HG03432 (cell line): ENCODE results near the gene ZNF814.
"Not testable (repeated sequence)": the region's sequence is repeated elsewhere in the genome, so short reads cannot be mapped to it uniquely, and the experiment has no call there.

Experiments used
- ATAC-seq: cut with Tn5 transposase; IDR thresholded peaks from one replicate; pipeline ENCODE4 v1.9.1; 2021; ENCODE audit warnings: mild to moderate bottlenecking, moderate library complexity; ENCODE audit not compliant: unreplicated experiment

ZNF814 gene

DNA sequence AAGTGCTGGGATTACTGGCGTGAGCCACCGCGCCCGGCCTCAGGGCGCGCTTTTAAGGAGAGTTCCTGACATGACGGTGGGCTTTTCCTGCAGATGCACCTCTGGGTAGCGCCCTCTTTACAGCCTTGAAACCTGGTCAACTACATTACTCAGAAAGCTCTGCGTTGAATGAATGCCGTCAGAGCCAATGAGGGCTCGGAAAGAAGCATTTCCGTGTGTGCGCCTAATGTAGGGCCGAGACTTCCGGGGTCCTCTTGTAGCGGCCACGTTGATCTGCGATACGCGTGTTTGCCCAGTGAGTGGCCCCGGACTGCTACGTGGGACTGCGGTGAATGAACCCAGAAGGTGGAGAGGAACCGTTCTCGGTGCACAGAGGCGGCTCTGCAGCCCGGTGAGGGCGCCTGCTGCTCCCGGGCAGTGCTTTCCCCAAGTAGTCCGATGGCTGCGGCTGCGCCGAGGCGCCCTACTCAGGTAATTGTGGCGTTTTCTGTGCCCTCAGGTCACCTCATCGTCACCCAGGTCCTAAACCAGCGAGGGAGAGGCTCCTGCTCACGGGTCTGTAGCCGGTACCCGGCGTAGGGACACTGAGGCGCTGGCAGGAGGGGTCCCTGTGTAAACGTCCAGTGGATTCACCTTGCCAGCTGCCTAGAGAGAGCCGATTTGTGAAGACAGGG lies 69.2 kb downstream of the ZNF814 start:
- peak; percentile 82 for ATAC-seq

DNA sequence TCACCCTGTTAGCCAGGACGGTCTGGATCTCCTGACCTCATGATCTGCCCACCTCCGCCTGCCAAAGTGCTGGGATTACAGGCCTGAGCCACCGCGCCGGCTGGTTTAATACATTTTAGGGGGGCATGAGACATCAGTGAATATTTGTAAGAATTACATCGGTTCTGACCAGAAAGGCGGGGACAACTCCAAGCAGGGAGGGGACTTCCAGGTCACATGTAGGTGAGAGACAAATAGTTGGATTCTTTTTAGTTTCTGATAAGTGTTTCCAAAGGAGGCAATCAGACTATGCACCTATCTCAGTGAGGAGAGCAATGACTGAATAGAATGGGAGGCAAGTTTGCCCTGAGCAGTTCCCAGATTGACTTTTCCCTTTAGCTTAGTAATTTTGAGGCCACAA lies 70.5 kb downstream of the ZNF814 start:
- no peak for ATAC-seq

DNA sequence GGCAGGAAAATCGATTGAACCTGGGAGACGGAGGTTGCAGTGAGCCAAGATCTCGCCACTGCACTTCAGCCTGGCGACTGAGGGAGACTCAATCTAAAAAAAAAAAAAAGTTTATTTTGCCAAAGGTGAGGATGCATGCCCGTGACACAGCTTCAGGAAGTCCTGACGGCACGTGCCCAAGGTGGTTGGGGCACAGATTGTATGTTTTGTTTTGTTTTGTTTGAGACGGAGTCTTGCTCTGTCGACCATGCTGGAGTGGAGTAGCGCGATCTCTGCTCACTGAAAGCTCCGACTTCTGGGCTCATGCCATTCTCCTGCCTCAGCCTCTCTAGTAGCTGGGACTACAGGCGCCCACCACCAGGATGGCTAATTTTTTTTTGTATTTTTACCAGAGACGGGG lies 70.9 kb downstream of the ZNF814 start:
- no peak for ATAC-seq

- ATAC-seq = no peak
These were observed 72.2 kb downstream of the ZNF814 start for GRCh38 chr19:57816652-57817051.

GRCh38 chr19:57815247-57816075 lies 73.4 kb downstream of the ZNF814 start:
- ATAC-seq = no peak

DNA sequence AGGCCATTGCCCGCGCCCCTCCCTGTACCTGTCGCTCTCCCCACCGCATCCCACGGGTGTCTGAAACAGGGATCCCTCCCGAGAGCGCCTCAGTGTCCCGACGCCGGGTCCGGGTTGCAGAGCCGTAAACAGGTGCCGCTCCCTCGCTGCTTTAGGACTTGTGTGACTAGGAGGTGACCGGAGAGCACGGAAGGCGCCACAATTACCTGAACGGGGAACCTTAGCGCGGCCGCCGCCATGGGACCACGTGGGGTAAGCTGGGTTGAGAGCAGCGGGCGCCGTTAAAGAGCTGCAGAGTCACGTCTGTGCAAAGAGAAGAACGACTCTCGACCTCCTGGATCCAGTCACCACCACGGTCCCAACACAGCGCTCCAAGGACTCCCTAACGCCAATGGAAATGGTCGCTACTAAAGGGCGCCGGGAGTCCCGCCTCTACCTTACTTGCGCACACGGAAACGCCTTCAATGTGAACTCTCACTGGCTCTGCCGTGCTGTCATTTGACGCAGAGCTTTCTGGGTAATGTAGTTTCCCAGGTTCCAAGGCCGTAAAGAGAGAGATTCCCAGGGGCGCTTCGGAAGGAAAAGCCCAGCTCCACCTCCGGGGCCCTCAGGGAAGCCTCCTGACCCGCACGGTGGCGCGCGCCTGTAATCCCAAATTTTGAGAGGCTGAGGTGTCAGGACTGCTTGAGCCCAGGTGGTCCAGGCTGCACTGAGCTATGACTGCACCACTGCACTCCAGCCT lies 74.2 kb downstream of the ZNF814 start, which contains the start of gene ZNF552:
Gene ZNF552, minus strand, starts transcription at position 409 of the 742 bp plus-strand sequence. Its CDS starts 170 bp downstream, at position 239.
- peak; percentile 73 for ATAC-seq

DNA sequence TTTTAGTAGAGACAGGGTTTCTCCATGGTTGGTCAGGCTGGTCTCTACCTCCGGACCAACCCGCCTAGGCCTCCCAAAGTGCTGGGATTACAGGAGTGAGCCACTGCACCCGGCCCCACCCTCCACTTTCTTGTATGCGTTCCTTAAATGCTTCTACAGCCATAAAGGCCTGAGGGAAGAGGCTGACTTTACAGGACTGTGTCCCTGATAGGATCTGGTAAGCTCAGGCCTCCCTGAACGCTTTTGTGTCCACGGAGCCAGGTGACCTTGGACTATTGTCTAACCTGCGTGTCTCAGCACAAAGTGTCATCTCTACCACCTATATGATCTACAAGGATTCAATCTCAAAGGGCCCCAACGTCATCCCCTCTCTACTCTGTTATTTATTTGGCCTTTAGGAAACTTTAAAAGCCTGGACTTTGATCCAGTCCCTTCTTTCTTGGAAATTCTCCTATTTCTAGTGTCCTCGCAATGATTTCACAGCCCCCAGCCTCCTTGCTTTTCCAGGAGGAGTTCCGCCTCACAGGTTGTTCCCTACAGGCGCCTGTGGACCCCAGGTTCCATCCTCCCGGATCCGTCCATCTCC lies 74.8 kb downstream of the ZNF814 start:
- ATAC-seq = no peak

DNA sequence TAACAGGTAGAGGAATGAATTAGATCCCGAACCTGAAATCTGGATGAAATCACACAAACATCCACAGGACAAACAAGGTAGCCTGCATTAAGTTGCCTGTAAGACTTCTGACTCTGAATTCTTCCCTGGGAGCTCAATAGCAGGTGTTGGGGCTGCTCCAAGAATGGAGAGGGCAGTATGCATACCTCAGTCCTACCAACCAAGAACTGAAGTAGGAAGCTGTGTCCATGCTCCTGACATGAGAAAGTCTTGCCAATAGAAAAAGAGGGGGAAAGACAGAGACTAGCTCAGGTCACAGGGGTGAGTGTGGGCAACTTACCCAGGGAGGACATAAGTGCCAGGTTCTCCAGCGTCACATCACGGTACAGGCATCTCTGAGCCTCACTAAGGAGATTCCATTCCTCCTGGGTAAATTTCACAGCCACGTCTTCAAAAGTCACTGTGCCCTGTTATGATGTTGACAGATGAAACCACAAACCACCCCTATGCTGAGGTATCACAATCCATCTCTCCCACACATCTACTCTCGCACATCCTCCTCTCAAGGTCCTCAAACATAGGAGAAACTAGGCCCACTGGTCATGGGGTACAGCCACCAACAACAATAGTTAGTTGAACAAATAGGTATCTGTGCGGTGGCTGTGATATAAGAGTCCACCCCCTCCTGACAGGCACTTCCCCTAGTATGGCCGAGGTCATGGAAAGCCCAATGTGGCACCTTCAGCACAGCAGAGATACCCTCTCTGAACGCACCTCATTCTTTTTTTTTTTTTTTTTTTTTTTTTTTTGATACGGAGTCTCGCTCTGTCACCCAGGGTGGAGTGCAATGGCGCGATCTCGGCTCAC lies 75.6 kb downstream of the ZNF814 start:
- ATAC-seq = not testable (repeated sequence)

DNA sequence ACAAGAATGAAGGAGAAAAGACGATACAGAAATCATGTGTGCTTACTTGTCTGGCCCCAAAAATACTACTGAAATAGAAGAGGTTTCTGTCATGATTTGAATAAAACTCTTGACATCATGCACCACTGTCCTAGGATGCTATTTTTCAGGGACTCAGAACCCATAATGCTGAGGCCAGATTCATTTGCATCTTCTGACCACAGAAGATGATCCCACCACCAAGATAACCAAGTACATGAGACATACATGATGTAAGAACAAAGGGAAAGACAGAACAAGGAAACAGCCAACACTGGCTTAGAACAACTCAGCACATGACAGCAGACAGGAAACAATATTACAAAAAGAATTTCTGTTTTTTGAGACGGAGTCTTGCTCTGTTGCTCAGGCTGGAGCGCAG lies 76.6 kb downstream of the ZNF814 start:
- ATAC-seq = peak; percentile 36

DNA sequence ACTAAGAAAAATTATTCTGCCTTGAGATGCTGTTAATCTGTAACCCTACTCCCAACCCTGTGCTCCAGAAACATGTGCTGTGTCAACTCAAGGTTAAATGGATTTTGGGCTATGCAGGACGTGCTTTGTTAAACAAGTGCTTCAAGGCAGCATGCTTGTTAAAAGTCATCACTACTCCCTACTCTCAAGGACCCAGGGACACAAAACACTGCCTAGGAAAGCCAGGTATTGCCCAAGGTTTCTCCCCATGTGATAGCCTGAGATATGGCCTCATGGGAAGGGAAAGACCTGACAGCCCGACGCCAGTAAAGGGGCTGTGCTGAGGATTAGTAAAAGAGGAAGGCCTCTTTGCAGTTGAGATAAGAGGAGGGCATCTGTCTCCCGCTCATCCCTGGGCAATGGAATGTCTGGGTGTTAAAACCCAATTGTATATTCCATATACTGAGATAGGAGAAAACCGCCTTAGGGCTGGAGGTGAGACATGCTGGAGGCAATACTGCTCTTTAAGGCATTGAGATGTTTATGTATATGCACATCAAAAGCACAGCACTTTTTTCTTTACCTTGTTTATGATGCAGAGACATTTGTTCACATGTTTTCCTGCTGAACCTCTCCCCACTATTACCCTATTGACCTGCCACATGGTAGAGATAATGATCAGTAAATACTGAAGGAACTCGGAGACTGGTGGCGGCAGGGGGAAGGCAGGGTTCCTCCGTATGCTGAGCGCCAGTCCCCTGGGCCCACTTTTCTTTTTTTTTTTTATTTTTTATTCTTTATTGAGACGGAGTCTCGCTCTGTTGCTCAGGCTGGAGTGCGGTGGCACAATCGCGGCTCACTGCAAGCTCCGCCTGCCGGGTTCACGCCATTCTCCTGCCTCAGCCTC lies 78.2 kb downstream of the ZNF814 start:
- not testable (repeated sequence) for ATAC-seq

GRCh38 chr19:57807541-57807940 lies 81.3 kb downstream of the ZNF814 start:
- no peak for ATAC-seq

- no peak for ATAC-seq
These were observed 85.1 kb downstream of the ZNF814 start for GRCh38 chr19:57803594-57804325.

DNA sequence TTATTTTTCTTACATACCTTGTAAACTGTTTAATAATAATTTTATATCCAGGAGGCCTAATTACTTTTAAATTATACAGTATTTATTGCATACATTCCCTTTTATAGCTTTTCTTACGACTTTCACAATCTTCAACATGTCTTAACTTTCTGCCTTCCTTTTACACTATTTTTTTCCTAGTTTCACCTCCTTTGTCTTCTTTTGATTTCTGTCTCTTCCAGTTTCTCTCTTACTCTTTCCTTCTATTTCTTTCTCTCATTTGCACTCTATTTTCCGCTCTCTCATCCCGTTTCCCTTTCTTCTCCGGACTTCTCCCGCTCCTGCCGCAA lies 85.6 kb downstream of the ZNF814 start:
- ATAC-seq = no peak

- peak; percentile 49 for ATAC-seq
These were observed 86.6 kb downstream of the ZNF814 start for GRCh38 chr19:57802269-57802668.

- no peak for ATAC-seq
These were observed 88.1 kb downstream of the ZNF814 start for GRCh38 chr19:57800696-57801095.
